HG02623 (cell line): ENCODE data around the gene GNB1L.
"Not testable (repeated sequence)": the region's sequence is repeated elsewhere in the genome, so short reads cannot be mapped to it uniquely, and the experiment has no call there.

Source experiments
- ATAC-seq: cut with Tn5 transposase; IDR thresholded peaks from one replicate; pipeline ENCODE4 v1.9.1; 2021; ENCODE audit warnings: moderate library complexity; ENCODE audit not compliant: unreplicated experiment

Gene GNB1L

GRCh38 chr22:19784384-19785175 lies 70.1 kb downstream of the GNB1L start:
- ATAC-seq = no peak

DNA sequence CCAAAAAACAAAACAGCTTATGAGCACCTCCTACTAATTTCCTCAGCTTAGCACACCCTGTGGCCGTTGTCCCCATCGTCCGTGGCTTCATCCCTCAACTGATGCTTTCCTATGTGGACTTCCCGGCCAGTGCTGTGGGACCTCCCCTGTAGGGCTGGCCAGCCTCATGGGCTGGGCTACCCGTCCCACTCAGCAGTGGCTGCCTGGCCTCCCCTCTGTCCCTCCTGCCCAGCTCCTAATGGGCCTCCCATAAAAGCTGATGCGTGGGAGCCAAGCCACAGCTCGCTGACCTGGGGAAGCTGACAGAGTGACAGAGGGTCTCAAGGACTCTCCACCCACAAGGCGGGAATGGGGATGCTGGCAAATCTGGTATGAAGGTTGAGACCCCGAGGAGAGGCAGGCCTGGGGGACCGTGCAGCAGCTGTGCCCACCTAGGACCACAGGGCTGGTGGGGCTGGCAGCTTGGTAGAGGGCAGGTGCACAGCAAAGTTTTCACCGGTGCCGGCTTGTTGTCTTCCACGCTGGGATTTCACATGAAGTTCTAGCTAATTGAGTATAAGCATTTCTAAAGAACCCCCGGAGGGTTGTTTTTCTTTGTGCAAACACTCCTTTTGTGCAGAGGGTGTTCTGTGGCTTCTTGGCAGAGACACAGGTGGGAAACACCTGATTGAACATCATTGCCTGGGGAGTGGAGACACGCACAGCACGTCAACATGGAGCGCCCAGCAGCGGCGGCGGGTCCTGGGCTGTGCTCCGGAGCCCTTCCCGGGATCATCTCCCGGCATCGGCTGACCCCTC lies 70.9 kb downstream of the GNB1L start:
- no peak for ATAC-seq

GRCh38 chr22:19782533-19782932 lies 72.1 kb downstream of the GNB1L start:
- no peak for ATAC-seq

DNA sequence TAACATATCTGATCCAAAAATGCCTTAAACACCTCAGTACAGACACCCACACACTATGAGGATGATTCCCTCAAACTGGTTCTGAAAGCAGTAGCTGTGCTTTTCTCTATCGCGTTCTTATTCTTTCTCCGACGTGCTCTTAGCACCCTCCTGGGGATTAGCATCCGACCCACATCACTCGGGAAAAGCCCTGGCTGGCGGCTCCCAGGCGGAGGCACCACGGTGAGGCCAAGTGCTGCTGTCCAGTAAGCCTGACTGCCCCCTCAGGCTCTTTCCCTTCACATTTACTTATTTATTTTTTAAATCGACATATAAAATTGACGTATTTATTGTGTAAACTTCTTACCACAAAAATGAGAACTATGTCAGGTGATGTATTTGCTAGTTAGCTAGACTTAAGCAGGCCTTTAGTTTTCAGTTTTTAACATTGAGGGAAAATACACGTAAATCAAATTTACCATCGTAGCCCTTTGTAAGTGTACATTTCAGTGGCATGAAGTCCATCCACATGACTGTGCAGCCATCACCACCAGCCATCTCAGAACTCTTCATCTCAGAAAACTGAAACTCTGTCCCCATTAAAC lies 74.9 kb downstream of the GNB1L start:
- no peak for ATAC-seq

GRCh38 chr22:19779011-19779421 lies 75.7 kb downstream of the GNB1L start:
- ATAC-seq = no peak

GRCh38 chr22:19777192-19777591 lies 77.5 kb downstream of the GNB1L start:
- not testable (repeated sequence) for ATAC-seq

- no peak for ATAC-seq
Measured at GRCh38 chr22:19776433-19777031, 78.1 kb downstream of the GNB1L start.

DNA sequence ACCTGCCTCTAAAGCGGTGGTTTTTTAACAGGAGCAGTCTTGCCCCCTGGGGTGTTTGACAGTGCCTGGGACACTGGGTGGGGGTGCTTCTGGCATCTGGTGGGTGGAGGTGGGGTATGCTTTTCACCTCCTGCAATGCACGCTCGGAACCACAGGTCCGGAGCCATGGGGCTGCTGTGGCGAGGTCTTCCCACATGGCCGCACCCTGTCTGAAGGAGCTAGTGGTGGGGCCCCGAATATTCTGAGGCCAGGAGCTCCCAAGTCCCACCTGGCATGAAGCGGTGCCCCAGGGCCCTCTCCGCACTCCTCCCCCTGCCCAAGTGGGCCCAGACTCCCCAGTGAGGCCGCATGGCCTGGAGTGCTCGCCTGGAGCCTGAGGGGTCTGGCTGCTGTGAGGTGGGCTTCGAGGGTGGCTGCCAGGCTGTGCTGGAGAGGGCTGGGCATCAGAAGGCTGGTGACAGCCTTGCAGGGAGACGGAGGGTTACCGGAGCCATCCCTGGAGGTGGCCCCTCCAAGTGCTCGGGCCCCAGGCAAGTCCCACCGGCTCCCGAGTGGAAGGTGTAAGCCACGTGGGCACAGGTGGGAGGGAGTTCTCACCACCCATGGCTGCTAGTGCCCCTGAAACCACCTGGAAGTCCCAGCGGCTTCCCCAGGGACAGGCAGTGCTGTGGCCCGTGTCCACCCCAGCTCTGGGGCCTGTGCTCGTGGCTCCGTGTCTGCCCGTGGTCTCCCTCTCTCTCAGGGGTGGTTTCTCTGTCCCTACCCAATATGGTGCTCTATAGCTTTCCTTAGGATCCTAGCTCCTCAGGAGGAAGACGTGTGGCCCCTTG lies 79.0 kb downstream of the GNB1L start:
- no peak for ATAC-seq

GRCh38 chr22:19774628-19775027 lies 80.0 kb downstream of the GNB1L start:
- ATAC-seq = no peak

DNA sequence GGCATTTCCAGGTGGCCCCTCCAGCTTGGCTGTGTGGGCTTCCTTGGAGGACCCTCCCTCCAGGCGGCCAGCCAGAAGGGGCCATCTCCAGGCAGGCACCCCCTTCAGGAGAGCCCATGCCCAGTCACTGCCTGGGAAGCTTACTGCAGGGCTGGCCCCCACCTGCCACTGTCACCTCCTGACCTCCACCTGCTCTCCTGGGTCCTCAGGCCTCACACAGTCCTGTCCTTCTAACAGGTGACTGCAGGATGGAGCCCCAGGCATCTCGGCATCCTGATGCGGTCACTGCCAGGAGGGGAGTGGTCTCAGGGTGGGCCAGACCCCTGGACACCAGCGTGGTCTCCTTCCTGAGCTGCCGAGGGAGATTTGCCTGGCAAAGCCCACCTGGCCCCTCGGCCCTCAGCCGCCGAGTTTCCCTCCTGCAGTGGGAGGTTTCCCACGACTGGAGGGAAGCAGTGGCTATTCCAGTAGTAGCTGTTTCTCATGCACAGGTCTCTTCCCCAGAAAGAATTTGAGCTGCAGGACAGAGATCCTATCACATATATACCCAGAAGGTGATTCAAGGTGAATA lies 81.1 kb downstream of the GNB1L start:
- ATAC-seq = no peak

DNA sequence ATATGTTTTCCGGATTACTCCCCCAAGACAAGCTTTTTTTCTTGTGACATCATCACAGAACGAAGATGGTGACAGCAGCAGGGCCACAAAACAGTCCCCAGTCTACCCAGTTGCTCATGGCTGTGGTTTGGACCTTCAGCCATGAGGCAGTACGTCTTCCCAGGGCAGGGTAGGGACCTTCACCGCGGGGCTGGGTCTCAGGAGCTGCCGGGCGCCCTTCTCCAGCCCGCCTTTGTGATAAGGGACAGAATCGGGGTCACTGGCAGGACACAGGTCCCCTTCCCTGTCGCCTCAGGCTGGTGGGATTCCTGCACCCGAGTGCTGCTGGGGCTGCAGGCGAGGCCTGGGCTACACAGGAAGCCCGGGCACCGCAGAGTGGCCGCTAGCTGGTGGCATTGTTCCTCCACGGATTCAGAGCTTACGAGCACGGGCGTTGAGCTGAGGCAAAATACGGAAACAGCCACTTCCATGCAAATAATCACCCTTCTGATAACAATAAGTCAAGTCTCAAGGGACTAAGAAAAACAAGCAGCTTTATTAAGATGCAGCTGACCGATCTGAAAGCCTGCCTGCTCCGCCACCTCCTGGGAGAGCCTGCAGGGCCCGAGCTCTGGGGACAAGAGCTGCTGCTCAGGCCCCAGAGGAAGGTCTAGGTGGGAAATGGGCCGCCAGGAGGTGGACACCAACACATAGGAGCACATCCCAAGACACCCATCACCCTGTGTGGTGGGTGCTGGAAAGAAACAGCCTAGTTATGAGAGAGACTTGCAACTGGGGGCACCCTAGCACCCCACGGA lies 81.8 kb downstream of the GNB1L start:
- peak; percentile 63 for ATAC-seq

DNA sequence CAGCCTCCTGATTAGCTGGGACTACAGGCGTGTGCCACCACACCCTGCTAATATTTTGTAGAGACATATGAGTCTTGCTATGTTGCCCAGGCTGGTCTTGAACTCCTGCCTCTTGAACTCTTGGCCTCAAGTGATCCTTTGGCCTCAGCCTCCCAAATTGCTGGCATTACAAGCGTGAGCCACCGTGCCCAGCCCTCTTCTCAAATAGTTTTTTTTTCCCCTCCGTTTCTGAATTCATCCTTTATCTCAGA lies 82.3 kb downstream of the GNB1L start:
- ATAC-seq = no peak

DNA sequence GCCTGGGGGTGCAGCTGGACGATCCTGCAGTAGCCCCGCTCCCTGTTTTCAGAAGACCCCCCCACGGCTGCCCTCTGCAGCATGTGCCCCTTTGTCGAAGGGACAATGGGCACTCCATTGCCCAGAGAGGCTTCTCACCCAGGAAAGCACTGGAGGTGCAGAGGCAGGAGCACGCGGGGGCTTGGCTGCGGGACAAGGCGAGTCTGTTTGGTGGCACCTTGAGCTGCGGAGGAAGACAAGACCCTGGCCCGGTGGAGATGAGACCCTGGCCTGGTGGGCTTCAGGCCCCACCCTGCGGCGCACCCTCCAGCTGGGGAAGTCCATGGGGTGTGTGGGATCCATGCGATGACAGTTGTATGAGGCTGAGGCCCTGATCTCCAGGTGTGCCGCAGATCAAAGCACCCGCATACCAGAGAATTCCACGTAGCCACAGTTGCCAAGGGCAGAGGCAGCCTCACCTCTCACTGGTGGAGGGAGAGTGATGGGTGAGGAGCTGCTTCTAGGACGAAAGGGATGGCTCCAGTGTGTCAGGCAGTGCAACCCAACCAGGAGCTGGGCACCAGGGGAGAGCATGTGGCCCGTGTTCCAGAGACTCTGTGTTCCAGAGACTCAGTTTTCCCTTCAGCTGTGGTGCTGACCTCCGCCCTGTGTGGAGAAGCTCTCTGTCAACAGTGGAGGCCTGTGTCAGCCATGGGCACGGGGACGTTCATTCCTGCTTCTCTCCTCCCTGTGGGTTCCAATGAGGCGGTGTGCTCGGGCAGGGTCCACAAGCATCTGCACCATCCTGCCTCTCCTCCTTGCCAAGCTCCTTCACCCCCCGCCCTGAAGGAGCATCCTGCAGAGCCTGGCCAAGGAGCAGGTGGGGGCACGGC lies 84.1 kb downstream of the GNB1L start:
- ATAC-seq = no peak

GRCh38 chr22:19769393-19769715 lies 85.3 kb downstream of the GNB1L start:
- ATAC-seq = no peak

GRCh38 chr22:19767427-19768341 lies 87.0 kb downstream of the GNB1L start:
- ATAC-seq = no peak

DNA sequence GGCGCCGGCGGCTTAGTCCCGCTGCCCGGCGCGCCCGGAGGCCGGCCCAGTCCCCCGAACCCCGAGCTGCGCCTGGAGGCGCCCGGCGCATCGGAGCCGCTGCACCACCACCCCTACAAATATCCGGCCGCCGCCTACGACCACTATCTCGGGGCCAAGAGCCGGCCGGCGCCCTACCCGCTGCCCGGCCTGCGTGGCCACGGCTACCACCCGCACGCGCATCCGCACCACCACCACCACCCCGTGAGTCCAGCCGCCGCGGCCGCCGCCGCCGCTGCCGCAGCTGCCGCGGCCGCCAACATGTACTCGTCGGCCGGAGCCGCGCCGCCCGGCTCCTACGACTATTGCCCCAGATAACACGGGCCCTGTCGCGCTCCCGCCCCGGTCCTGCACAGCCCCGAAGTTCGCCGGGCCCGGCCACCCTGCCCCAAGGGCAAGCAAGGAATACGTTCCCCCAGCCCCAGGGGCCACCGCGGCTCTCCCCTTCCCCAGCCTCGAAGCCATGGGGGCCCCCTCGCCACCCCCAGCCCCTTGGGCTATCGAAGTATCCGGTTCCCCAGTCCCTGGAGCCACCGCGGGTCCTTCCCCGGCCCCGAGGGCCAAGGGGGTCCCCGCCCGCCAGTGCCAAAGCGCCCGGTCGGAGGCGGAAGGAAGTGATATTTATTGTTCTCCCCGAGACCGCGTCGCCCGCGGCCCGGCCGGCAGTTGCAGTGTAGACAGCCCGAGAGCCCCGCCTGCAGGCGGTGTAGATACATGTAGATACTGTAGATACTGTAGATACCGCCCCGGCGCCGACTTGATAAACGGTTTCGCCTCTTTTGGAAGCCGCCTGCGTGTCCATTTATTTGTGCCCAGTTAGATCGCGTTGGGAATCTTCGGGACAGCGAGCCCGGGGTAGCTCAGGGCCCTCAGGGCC lies 87.9 kb downstream of the GNB1L start:
- no peak for ATAC-seq

DNA sequence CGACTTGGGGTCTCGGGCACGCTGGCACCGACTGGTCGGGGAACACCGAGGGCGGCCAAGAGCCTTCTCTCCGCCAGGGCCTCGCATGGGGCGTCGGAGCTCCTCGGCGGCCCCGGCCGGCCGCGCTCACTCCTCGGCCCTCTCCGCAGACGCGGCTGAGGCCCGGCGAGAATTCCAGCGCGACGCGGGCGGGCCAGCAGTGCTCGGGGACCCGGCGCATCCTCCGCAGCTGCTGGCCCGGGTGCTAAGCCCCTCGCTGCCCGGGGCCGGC lies 88.5 kb downstream of the GNB1L start:
- no peak for ATAC-seq
